ENCODE data around the gene ANKRD36. TPM values are rescaled to one million over a fixed set of nuclear protein-coding genes. Genes with fewer than 3 reads are reported as not detected.
"Not testable (repeated sequence)": the region's sequence is repeated elsewhere in the genome, so short reads cannot be mapped to it uniquely, and the experiment has no call there.

The ANKRD36 gene
- total RNA-seq, 1 experiment from 2014 or later = 29.3 TPM

GRCh38 chr2:97210325-97210724 lies 97.4 kb downstream of the ANKRD36 start:
- no peak overlapping the region for H3K4me3 Mint-ChIP-seq (ENCODE audit: low read depth, unreplicated experiment)
- BruUV-seq (replicated peaks) = no TSS peak
- H3K27me3 Mint-ChIP-seq (ENCODE audit: unreplicated experiment) = no peaks in the 10 kb centered on the region
- no peak overlapping the region for H3K27ac Mint-ChIP-seq (ENCODE audit: unreplicated experiment)
- CTCF ChIA-PET = no interaction called here
- H3K9me3 Mint-ChIP-seq (ENCODE audit: low read depth, unreplicated experiment) = no peaks in the 10 kb centered on the region
- H3K36me3 Mint-ChIP-seq (ENCODE audit: insufficient read depth, unreplicated experiment) = no peaks in the 10 kb centered on the region
- intact Hi-C loops (cut with micrococcal nuclease; ENCODE audit: unreplicated experiment) = no loop called here
- H3K4me1 Mint-ChIP-seq (ENCODE audit: low read depth, unreplicated experiment) = no peaks in the 10 kb centered on the region
- no peak for DNase-seq
- no peak for TF ChIP-seq CTCF (IDR thresholded peaks at IDR 0.05; ENCODE audit: unreplicated experiment)

GRCh38 chr2:97215025-97215424 lies 102.1 kb downstream of the ANKRD36 start:
- BruUV-seq (replicated peaks) = not testable (repeated sequence)

GRCh38 chr2:97230848-97231585 lies 118.1 kb downstream of the ANKRD36 start:
- H3K9me3 Mint-ChIP-seq (ENCODE audit: low read depth, unreplicated experiment); intact Hi-C loops (cut with micrococcal nuclease; ENCODE audit: unreplicated experiment); CTCF ChIA-PET; H3K4me1 Mint-ChIP-seq (ENCODE audit: low read depth, unreplicated experiment); H3K36me3 Mint-ChIP-seq (ENCODE audit: insufficient read depth, unreplicated experiment); BruUV-seq (replicated peaks); H3K27ac Mint-ChIP-seq (ENCODE audit: unreplicated experiment); DNase-seq; H3K4me3 Mint-ChIP-seq (ENCODE audit: low read depth, unreplicated experiment); H3K27me3 Mint-ChIP-seq (ENCODE audit: unreplicated experiment): not testable (repeated sequence)

More at GRCh38 chr2:97215025-97215424, 102.1 kb downstream of the ANKRD36 start:
- H3K4me1 Mint-ChIP-seq (ENCODE audit: low read depth, unreplicated experiment); H3K4me3 Mint-ChIP-seq (ENCODE audit: low read depth, unreplicated experiment); H3K27me3 Mint-ChIP-seq (ENCODE audit: unreplicated experiment); intact Hi-C loops (cut with micrococcal nuclease; ENCODE audit: unreplicated experiment); DNase-seq; CTCF ChIA-PET; H3K27ac Mint-ChIP-seq (ENCODE audit: unreplicated experiment); H3K9me3 Mint-ChIP-seq (ENCODE audit: low read depth, unreplicated experiment); H3K36me3 Mint-ChIP-seq (ENCODE audit: insufficient read depth, unreplicated experiment): not testable (repeated sequence)

- H3K27me3 Mint-ChIP-seq (ENCODE audit: unreplicated experiment); intact Hi-C loops (cut with micrococcal nuclease; ENCODE audit: unreplicated experiment); H3K27ac Mint-ChIP-seq (ENCODE audit: unreplicated experiment); BruUV-seq (replicated peaks); H3K4me1 Mint-ChIP-seq (ENCODE audit: low read depth, unreplicated experiment); H3K4me3 Mint-ChIP-seq (ENCODE audit: low read depth, unreplicated experiment); H3K36me3 Mint-ChIP-seq (ENCODE audit: insufficient read depth, unreplicated experiment); CTCF ChIA-PET; H3K9me3 Mint-ChIP-seq (ENCODE audit: low read depth, unreplicated experiment); DNase-seq: not testable (repeated sequence)
These were observed 120.0 kb downstream of the ANKRD36 start for GRCh38 chr2:97232981-97233380.

- H3K9me3 Mint-ChIP-seq (ENCODE audit: low read depth, unreplicated experiment); H3K4me1 Mint-ChIP-seq (ENCODE audit: low read depth, unreplicated experiment); H3K27ac Mint-ChIP-seq (ENCODE audit: unreplicated experiment); H3K36me3 Mint-ChIP-seq (ENCODE audit: insufficient read depth, unreplicated experiment); CTCF ChIA-PET; intact Hi-C loops (cut with micrococcal nuclease; ENCODE audit: unreplicated experiment); DNase-seq; H3K4me3 Mint-ChIP-seq (ENCODE audit: low read depth, unreplicated experiment); H3K27me3 Mint-ChIP-seq (ENCODE audit: unreplicated experiment); BruUV-seq (replicated peaks): not testable (repeated sequence)
These were observed 120.8 kb downstream of the ANKRD36 start for GRCh38 chr2:97233660-97234295.

GRCh38 chr2:97261192-97261591 lies 148.2 kb downstream of the ANKRD36 start:
- H3K4me3 Mint-ChIP-seq (ENCODE audit: low read depth, unreplicated experiment); H3K27ac Mint-ChIP-seq (ENCODE audit: unreplicated experiment); intact Hi-C loops (cut with micrococcal nuclease; ENCODE audit: unreplicated experiment); DNase-seq; H3K27me3 Mint-ChIP-seq (ENCODE audit: unreplicated experiment); H3K36me3 Mint-ChIP-seq (ENCODE audit: insufficient read depth, unreplicated experiment); BruUV-seq (replicated peaks); CTCF ChIA-PET; H3K4me1 Mint-ChIP-seq (ENCODE audit: low read depth, unreplicated experiment); H3K9me3 Mint-ChIP-seq (ENCODE audit: low read depth, unreplicated experiment): not testable (repeated sequence)

- H3K27me3 Mint-ChIP-seq (ENCODE audit: unreplicated experiment); intact Hi-C loops (cut with micrococcal nuclease; ENCODE audit: unreplicated experiment); CTCF ChIA-PET; H3K4me1 Mint-ChIP-seq (ENCODE audit: low read depth, unreplicated experiment); H3K4me3 Mint-ChIP-seq (ENCODE audit: low read depth, unreplicated experiment); DNase-seq; H3K27ac Mint-ChIP-seq (ENCODE audit: unreplicated experiment); H3K36me3 Mint-ChIP-seq (ENCODE audit: insufficient read depth, unreplicated experiment); BruUV-seq (replicated peaks); H3K9me3 Mint-ChIP-seq (ENCODE audit: low read depth, unreplicated experiment): not testable (repeated sequence)
These were observed 153.5 kb downstream of the ANKRD36 start for GRCh38 chr2:97266449-97266848.
